Muscle of leg (tissue), 16 donors: ENCODE measurements around the gene PLEKHM3. TPM values are rescaled to one million over a fixed set of nuclear protein-coding genes. Genes with fewer than 3 reads are reported as not detected.

Experiments
- DNase-seq: peaks from one replicate; pipeline ENCODE4 v3.0.0; 2013
- H3K27ac ChIP-seq: one replicate; pipeline ENCODE4 v1.5.1; 2013; ENCODE audit warnings: mild to moderate bottlenecking, low read length, control low read depth
- H3K27me3 ChIP-seq: one replicate; pipeline ENCODE4 v1.6.1; 2013; ENCODE audit warnings: low read length; ENCODE audit not compliant: control insufficient read depth, insufficient read depth
- H3K36me3 ChIP-seq: one replicate; pipeline ENCODE4 v1.6.1; 2013; ENCODE audit warnings: low read length; ENCODE audit not compliant: control insufficient read depth, insufficient read depth
- H3K4me1 ChIP-seq: one replicate; pipeline ENCODE4 v1.6.1; 2013; ENCODE audit warnings: low read length; ENCODE audit not compliant: control insufficient read depth, insufficient read depth
- H3K4me3 ChIP-seq: one replicate; pipeline ENCODE4 v1.5.1; 2013; ENCODE audit warnings: low read length, control low read depth
- H3K9me3 ChIP-seq: replicated peaks from 2 replicates; pipeline ENCODE4 v1.6.1; 2013; ENCODE audit warnings: low read depth, low read length; ENCODE audit not compliant: control insufficient read depth
- WGBS: methylation state at CpG from one replicate; pipeline ENCODE4 v1.1.5; 2013; ENCODE audit warnings: missing lambda C conversion rate; ENCODE audit not compliant: insufficient coverage; 5-methylcytosine and 5-hydroxymethylcytosine counted together
- long read RNA-seq, 11 donors: transcript quantifications; one replicate each; lab custom pipeline, GENCODE V29; 2026
- polyA plus RNA-seq, 8 donors: library from polyadenylated mRNA; unstranded; fragments of 120-200 nt; gene quantifications; one replicate each; pipeline versions ENCODE4 v1.2.1 to v1.2.3, GENCODE V29; 2013; ENCODE audit warnings: inconsistent platforms in 1 of 8, low replicate concordance in 1 of 8; ENCODE audit not compliant: insufficient read length in 8 of 8, insufficient read depth in 1 of 8
- total RNA-seq: library from RNA; stranded (reverse); fragments of 120-200 nt; gene quantifications from one replicate; pipeline ENCODE4 v1.2.4, GENCODE V29; 2013

Gene PLEKHM3, protein sequence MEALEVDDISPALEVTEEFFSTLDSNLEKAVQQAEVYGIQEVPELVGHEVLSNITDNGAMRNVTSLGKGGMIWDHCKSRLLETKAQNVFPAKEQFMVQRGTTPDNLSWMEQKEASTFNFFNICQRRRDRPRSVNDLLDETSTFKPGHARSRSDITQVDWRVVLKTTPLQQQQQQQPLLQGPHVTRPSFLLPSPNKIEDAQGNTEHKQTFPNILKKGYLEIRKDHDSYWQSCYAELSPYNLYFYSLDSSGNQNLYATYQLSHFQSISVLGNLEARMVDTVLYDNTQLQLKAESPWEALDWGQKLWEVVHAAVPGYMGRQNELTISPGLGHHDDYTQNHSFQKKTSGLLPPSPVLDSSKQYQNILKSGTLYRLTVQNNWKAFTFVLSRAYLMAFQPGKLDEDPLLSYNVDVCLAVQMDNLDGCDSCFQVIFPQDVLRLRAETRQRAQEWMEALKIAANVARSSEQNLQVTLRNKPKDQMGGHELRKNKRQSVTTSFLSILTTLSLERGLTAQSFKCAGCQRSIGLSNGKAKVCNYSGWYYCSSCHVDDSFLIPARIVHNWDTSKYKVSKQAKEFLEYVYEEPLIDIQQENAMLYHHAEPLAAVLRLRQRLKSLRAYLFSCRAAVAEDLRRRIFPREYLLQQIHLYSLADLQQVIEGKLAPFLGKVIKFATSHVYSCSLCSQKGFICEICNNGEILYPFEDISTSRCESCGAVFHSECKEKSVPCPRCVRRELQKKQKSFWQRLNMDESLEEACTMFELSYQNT
- 8.7 TPM for total RNA-seq
- polyA plus RNA-seq, result 1 to 10 TPM; 6.2 to 9.5 (median 7.2) TPM
- long read RNA-seq, donor 1, result 0 reads
- long read RNA-seq, donor 2, result 0 reads
- long read RNA-seq, donor 3, result 0 reads
- long read RNA-seq, donor 4, full-length matches to known transcripts, result 1 of 1 reads
- long read RNA-seq, donor 4, partial matches to known transcripts, result 0 of 1 reads
- long read RNA-seq, donor 4, other reads (novel, unspliced or antisense), result 0 of 1 reads
- long read RNA-seq, donor 5, full-length matches to known transcripts, result 3 of 3 reads
- long read RNA-seq, donor 5, partial matches to known transcripts, result 0 of 3 reads
- long read RNA-seq, donor 5, other reads (novel, unspliced or antisense), result 0 of 3 reads
- long read RNA-seq, donor 6, result 0 reads
- long read RNA-seq, donor 7, result 0 reads
- long read RNA-seq, donor 8, result 0 reads
- long read RNA-seq, donor 9, full-length matches to known transcripts, result 1 of 1 reads
- long read RNA-seq, donor 9, partial matches to known transcripts, result 0 of 1 reads
- long read RNA-seq, donor 9, other reads (novel, unspliced or antisense), result 0 of 1 reads
- long read RNA-seq, donor 10, result 0 reads
- long read RNA-seq, donor 11, result 0 reads

DNA sequence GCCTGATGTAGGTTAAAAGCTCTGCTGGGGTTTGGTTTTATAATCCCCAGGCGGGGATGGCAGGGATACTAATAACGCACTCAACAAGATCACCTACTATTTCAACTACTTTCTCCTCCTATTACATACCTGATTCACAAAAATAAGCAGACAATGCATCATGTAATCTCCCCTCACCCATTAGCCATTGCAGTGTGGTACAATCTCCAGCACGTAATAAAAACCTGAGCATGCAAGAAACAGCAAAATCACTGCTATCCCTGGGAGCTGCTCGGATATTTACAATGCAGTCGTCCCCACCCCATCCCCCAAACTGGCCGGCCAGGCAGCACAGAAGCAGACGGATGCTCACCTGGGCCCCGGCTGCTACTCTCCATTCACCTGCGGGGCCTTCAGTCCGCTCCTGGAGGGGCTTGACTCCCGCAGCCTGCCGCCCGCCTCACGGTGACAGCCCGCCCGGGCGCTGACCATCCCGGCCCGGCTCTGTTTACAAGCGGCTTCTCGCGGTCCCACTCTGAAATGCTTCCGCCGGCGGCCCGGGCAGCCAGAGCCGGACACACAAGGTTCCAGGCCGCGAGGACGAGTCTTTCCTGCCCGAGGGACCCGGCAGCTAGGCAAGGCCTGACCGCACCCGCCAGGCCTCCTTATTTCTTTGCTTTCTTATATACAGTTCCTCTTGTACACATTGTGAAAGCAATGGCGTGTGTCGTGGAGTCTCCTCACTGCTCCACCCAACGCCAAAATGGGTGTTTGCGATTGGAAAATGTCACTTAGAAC is at the start of gene PLEKHM3:
Gene PLEKHM3, minus strand, starts transcription at position 491 of the 777 bp plus-strand sequence. CDS start 23,888 bp downstream, outside the sequence.
- peak within 1 kb of the TSS; percentile 92 for H3K4me3 ChIP-seq
- H3K27me3 ChIP-seq, result no peaks in the 10 kb centered on the region
- H3K9me3 ChIP-seq, result no peaks in the 10 kb centered on the region
- 0% methylated on average over 32 of the region's 38 CpGs for WGBS
- peaks cover 5% of the 10 kb centered on the region for H3K4me1 ChIP-seq
- peak; percentile 93 for DNase-seq
- H3K36me3 ChIP-seq, result no peaks in the 10 kb centered on the region
- peak within 1 kb of the TSS; percentile 83 for H3K27ac ChIP-seq

DNA sequence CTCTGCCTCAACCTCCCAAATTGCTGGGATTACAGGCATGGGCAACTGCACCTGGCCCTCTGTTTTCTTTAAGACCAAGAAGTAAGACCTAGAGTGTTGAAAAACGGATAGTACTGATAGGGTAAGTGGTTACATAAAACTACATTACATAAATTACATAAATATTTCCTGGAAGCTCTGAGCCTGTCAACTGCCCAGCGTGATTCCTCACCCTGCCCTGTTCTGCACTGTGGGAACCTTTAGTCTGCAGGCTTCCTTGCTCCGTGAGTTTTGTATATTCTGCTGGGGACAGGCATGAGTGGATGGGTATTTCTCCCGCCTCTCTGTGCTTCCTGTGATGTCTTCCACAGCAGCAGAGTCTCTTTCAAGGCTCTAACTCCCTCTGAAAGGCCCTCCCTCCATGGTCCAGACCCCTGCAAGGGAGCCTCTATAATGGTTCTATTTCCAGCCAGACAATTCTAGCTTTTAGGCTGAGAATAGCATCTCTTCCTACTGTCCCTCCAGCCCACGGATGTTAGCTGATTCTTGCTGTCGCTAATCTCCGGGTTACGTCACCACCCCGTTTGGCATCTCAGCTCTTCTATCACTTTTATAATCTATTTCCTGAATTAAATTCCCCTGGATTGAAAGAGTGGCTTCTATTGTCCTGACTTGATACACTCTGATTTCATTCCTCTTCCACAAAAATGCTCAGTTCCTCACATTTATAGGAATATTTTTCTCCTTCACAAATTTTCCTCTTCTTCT is 49.5 kb upstream of the PLEKHM3 start:
- H3K27ac ChIP-seq, result no peak overlapping the region
- DNase-seq, result no peak
- H3K36me3 ChIP-seq, result no peaks in the 10 kb centered on the region
- no peak overlapping the region for H3K4me3 ChIP-seq
- H3K9me3 ChIP-seq, result no peaks in the 10 kb centered on the region
- H3K27me3 ChIP-seq, result no peaks in the 10 kb centered on the region
- WGBS, result 50% methylated on average over 1 of the region's 9 CpGs
- H3K4me1 ChIP-seq, result no peaks in the 10 kb centered on the region

DNA sequence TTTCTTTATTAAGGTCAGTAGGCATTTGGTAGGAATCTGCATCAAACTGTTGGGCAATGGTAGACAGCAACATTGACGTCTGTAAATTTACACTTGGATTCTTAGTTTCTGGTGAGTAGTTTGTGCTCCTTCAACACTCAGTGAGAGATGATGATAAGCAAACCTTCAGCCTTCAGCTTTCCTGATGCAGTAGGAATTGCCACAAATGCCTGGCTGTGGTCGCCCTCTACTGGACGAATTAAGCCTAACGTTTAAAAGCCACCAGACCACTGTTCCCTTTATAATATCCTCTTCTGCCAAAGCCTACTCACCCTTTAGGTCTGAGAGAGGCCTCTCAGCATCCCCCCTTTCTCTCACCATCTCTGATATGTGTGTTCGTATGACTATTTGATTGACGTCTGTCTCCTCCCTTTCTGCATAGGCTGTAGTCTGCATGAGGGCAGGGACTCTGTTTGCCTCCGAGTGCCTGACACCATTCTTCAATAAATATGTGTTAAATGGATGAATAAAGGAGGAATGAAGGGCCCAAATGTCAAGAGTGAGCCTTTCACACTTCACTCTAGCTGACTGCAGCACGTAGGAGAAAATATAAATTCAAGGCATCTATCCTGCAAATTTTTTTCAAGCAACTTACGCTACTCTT is 47.0 kb upstream of the PLEKHM3 start:
- Histone ChIP-seq H3K36me3 (no peaks in the 10 kb centered on the region), H3K9me3 (no peaks in the 10 kb centered on the region), H3K27ac (no peak overlapping the region), H3K4me3 (no peak overlapping the region), H3K4me1 (no peaks in the 10 kb centered on the region), H3K27me3 (no peaks in the 10 kb centered on the region)
- 0% methylated on average over 3 of the region's 9 CpGs for WGBS
- peak; percentile 56 for DNase-seq

DNA sequence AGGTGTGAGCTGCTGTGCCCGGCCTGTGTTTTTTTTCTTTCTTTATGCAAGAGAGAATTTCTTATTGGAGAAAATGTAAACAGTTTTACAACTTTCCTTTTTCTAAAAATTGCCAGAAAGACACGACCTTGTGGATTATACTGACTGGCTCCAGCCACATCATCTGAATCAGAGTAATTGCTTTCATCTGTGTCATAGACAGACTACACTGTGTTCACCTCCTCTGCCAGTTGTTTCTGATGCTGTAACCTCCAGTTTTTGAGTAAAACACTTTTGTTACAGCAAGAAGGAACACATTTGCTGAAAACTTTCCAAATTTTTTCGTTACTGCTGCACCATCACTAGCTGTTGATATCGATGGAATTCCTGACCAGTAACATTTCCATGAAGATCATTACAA is 43.9 kb upstream of the PLEKHM3 start:
- no peak for DNase-seq
- Histone ChIP-seq H3K9me3 (no peaks in the 10 kb centered on the region), H3K27me3 (no peaks in the 10 kb centered on the region), H3K4me3 (no peak overlapping the region), H3K4me1 (no peaks in the 10 kb centered on the region), H3K27ac (no peak overlapping the region), H3K36me3 (no peaks in the 10 kb centered on the region)
- WGBS, result 80% methylated on average over 1 of the region's 4 CpGs

DNA sequence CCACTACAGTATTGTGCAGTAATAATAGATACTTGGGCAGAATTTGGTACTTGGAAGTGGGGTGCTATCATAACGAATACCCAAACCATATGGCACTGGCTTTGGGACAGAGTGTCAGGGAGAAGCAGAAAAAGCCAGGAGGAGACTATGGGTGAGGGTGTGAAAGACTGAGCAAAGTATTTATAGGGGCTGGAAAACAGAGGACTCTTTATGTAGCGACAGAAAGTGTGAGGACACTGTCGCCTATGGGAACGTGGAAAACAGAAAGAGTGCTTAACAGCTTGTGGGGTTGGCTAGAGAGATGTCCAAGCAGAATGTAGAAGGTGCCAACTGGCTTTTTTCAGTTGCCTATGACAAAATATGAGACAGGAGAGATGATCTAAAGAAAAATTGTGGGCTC is 40.7 kb upstream of the PLEKHM3 start:
- H3K4me3 ChIP-seq, result no peak overlapping the region
- H3K36me3 ChIP-seq, result no peaks in the 10 kb centered on the region
- H3K27ac ChIP-seq, result no peak overlapping the region
- H3K4me1 ChIP-seq, result no peaks in the 10 kb centered on the region
- DNase-seq, result no peak
- no peaks in the 10 kb centered on the region for H3K27me3 ChIP-seq
- no peaks in the 10 kb centered on the region for H3K9me3 ChIP-seq
- 83% methylated on average over 4 of the region's 4 CpGs for WGBS

DNA sequence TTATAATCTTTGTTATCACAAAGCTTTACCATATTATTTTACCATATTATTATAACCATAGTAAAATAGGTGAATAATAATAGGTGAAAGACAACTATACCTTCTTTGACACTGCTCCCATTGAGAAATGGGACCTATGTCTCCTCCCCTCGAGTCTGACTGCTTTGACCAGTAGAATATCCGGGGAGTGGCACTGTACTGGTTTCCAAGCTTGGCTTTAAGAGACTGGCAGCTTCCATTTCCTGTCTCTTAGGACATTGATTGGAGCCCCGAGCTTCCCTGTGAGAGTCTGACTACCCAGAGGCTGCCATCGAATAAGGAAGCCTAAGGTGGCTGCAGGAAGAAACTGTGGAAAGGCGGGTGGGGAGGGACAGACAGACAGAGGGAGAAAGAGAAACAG is 40.1 kb upstream of the PLEKHM3 start:
- Histone ChIP-seq H3K27me3 (no peaks in the 10 kb centered on the region), H3K36me3 (no peaks in the 10 kb centered on the region), H3K27ac (no peak overlapping the region), H3K4me3 (no peak overlapping the region), H3K9me3 (no peaks in the 10 kb centered on the region), H3K4me1 (no peaks in the 10 kb centered on the region)
- no peak for DNase-seq
- WGBS, result 74% methylated on average over 5 of the region's 5 CpGs

DNA sequence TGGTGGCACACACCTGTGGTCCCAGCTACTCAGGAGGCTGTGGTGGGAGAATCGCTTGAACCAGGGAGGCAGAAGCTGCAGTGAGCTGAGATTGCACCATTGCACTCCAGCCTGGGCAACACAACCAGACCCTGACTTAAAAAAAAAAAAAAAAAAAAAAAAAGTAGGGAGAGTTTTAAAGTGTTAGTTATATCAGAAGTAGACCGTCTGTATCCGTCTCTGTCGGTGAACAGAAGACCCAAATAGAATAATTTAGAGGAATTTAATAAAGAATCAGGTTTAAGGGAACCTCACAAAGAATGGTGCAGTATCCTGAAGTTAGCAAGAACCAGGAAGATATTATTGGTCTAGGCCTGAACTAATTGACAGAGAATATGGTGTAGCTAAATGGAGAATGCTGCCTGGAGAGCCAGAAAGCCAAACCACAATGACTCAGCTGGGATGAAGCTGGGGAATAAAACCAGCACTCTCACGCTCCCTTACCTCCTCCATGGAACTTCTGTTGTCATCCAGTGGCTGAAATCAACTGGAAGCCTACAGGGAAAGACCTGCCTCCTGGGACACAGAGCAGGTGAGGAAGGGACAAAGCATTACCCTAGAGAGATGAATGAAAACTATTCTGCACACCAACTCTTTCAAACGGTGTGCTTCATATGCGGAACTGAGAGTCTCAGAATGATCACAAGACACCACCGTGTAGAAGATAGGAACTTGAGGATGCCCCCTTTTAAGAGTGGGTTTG is 39.1 kb upstream of the PLEKHM3 start:
- Histone ChIP-seq H3K36me3 (no peaks in the 10 kb centered on the region), H3K9me3 (no peaks in the 10 kb centered on the region), H3K27me3 (no peaks in the 10 kb centered on the region), H3K4me3 (no peak overlapping the region), H3K27ac (no peak overlapping the region), H3K4me1 (no peaks in the 10 kb centered on the region)
- DNase-seq, result no peak
- 88% methylated on average over 5 of the region's 8 CpGs for WGBS

DNA sequence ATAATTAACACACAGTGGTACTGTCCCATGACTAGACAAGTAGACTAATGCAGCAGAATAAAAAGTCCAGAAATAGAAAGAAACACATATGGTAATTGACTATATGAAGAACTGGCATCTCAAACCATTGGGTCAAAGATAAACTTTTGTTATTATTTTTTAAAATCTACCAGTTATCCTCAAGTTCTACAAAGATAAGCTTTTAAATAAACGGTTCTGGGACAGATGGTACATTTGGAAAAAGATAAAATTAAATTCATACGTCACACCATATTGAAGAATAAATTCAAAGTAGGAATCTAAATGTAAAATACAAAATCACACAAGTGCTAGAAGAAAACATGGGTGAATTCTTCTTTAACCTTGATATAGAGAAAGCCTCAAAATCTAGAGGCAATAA is 37.6 kb upstream of the PLEKHM3 start:
- H3K4me3 ChIP-seq, result no peak overlapping the region
- H3K27ac ChIP-seq, result no peak overlapping the region
- no peaks in the 10 kb centered on the region for H3K27me3 ChIP-seq
- WGBS, result no CpG with 5 or more reads among the region's 2 CpGs
- no peaks in the 10 kb centered on the region for H3K36me3 ChIP-seq
- H3K4me1 ChIP-seq, result no peaks in the 10 kb centered on the region
- no peak for DNase-seq
- H3K9me3 ChIP-seq, result no peaks in the 10 kb centered on the region
